Skeletal muscle cell (primary cell): ENCODE data around the gene PEAK1.

Source experiments
- DNase-seq: peaks from one replicate; pipeline ENCODE4 v3.0.0-alpha.2; 2010; ENCODE audit warnings: low read depth
- H3K4me3 ChIP-seq: 2 replicates; pipeline ENCODE4 v1.5.1; 2011; ENCODE audit warnings: low read depth, mild to moderate bottlenecking, control low read depth, low read length, moderate library complexity

PEAK1 gene

GRCh38 chr15:77419836-77420609 is at the start of gene PEAK1:
TSS of gene PEAK1 (minus strand) at chr15:77420104. CDS start at chr15:77181926, 238,178 bp downstream.
- H3K4me3 ChIP-seq, result peak within 1 kb of the TSS; percentile 88
- peak; percentile 96 for DNase-seq

- no peak overlapping the region for H3K4me3 ChIP-seq
- DNase-seq, result no peak
These were observed 49.0 kb upstream of the PEAK1 start for GRCh38 chr15:77468896-77469295.

GRCh38 chr15:77466521-77466920 is 46.6 kb upstream of the PEAK1 start:
- no peak overlapping the region for H3K4me3 ChIP-seq
- no peak for DNase-seq

- no peak for DNase-seq
- no peak overlapping the region for H3K4me3 ChIP-seq
These were observed 44.4 kb upstream of the PEAK1 start for GRCh38 chr15:77464129-77464865.

- no peak overlapping the region for H3K4me3 ChIP-seq
- no peak for DNase-seq
These were observed 41.6 kb upstream of the PEAK1 start for GRCh38 chr15:77461486-77461885.

- no peak overlapping the region for H3K4me3 ChIP-seq
- no peak for DNase-seq
These were observed 39.1 kb upstream of the PEAK1 start for GRCh38 chr15:77459031-77459430.

GRCh38 chr15:77457905-77458265 is 38.0 kb upstream of the PEAK1 start:
- no peak overlapping the region for H3K4me3 ChIP-seq

GRCh38 chr15:77457191-77457904 is 37.4 kb upstream of the PEAK1 start:
- no peak overlapping the region for H3K4me3 ChIP-seq
- DNase-seq, result no peak

More at GRCh38 chr15:77457905-77458265, 38.0 kb upstream of the PEAK1 start:
- no peak for DNase-seq

- no peak overlapping the region for H3K4me3 ChIP-seq
- DNase-seq, result no peak
These were observed 36.8 kb upstream of the PEAK1 start for GRCh38 chr15:77456746-77457145.

- no peak overlapping the region for H3K4me3 ChIP-seq
- peak; percentile 62 for DNase-seq
These were observed 35.9 kb upstream of the PEAK1 start for GRCh38 chr15:77455696-77456321.

- H3K4me3 ChIP-seq, result no peak overlapping the region
- DNase-seq, result no peak
These were observed 35.0 kb upstream of the PEAK1 start for GRCh38 chr15:77454951-77455350.

GRCh38 chr15:77454265-77454664 is 34.4 kb upstream of the PEAK1 start:
- H3K4me3 ChIP-seq, result no peak overlapping the region
- DNase-seq, result no peak

GRCh38 chr15:77446840-77447390 is 27.0 kb upstream of the PEAK1 start:
- H3K4me3 ChIP-seq, result no peak overlapping the region
- no peak for DNase-seq

- no peak overlapping the region for H3K4me3 ChIP-seq
- DNase-seq, result no peak
These were observed 20.6 kb upstream of the PEAK1 start for GRCh38 chr15:77440378-77440999.

GRCh38 chr15:77437264-77437663 is 17.4 kb upstream of the PEAK1 start:
- H3K4me3 ChIP-seq, result no peak overlapping the region
- no peak for DNase-seq

- no peak for DNase-seq
- no peak overlapping the region for H3K4me3 ChIP-seq
These were observed 16.9 kb upstream of the PEAK1 start for GRCh38 chr15:77436822-77437221.

GRCh38 chr15:77430652-77431051 is 10.7 kb upstream of the PEAK1 start:
- DNase-seq, result no peak

GRCh38 chr15:77430213-77430612 is 10.3 kb upstream of the PEAK1 start:
- no peak for DNase-seq
- no peak overlapping the region for H3K4me3 ChIP-seq

More at GRCh38 chr15:77430652-77431051, 10.7 kb upstream of the PEAK1 start:
- no peak overlapping the region for H3K4me3 ChIP-seq

- no peak for DNase-seq
These were observed 7.0 kb upstream of the PEAK1 start for GRCh38 chr15:77426871-77427270.

More at GRCh38 chr15:77426871-77427270, 7.0 kb upstream of the PEAK1 start:
- no peak overlapping the region for H3K4me3 ChIP-seq
